ENCODE measurements around the gene DPP8. TPM values are rescaled to one million over a fixed set of nuclear protein-coding genes. Genes with fewer than 3 reads are reported as not detected.
"Not testable (repeated sequence)": the region's sequence is repeated elsewhere in the genome, so short reads cannot be mapped to it uniquely, and the experiment has no call there.

Gene DPP8
- total and polyA plus RNA-seq, 2 donors (not counting 3 experiments of a cell fraction or from before 2014, with no cell fraction given), result 12.1 to 35.3 TPM

DNA sequence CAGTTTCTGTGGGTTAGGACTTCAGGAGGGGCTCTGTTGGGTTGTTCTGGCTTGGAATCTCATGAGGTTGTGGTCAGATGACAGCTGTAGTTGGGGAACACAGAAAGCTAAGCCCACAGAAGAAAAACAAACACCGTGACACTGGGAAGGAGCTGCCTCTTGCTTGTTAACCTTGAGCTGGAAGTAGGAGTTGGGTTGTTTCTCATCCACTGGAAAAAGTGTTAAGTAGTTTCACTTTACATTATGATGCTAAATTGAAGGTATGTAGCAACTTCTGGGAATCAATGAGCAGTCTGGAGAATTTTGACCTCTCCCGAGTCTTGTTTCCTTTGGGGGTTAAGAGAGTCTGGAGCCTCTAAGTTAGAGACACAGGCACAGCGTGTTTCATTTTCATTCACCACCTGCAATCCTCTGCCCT is 33.2 kb upstream of the DPP8 start:
- peaks cover 52% of the 10 kb centered on the region for H3K79me2 ChIP-seq (ENCODE audit: control insufficient read depth, insufficient read depth, low read length)
- POLR2A ChIA-PET, result no interaction called here
- H3K4me3 ChIP-seq (replicated peaks in 1 of 3; ENCODE audit: insufficient read depth in 1 of 3, low read depth in 1 of 3, low read length in 3 of 3), result no peak overlapping the region
- no peak overlapping the region for H3K4me2 ChIP-seq (ENCODE audit: insufficient read depth, low read length)
- no peak for TF ChIP-seq FOS (IDR thresholded peaks at IDR 0.05; ENCODE audit: borderline replicate concordance, insufficient read depth, low read length)
- dilution Hi-C loops (cut with MboI; ENCODE audit: extremely low pct_ligation_motif_present, low sequenced_read_pairs) (no loop called here), intact Hi-C loops (cut with micrococcal nuclease) (no loop called here)
- H3K9ac ChIP-seq (replicated peaks; ENCODE audit: extremely low read depth, insufficient read depth, low read length), result no peak overlapping the region
- peaks cover 4% of the 10 kb centered on the region for H3K9me1 ChIP-seq (replicated peaks; ENCODE audit: control insufficient read depth, extremely low read depth, insufficient read depth, low read length)
- no peaks in the 10 kb centered on the region for H3K27me3 ChIP-seq (ENCODE audit: control insufficient read depth in 2 of 2, insufficient read depth in 2 of 2, low read length in 2 of 2)
- H2AFZ ChIP-seq (ENCODE audit: low read depth, low read length), result no peak overlapping the region
- H3K4me1 ChIP-seq (ENCODE audit: control insufficient read depth, extremely low read depth, insufficient read depth, low read length), result peaks cover 2% of the 10 kb centered on the region
- no peak for FAIRE-seq
- H3K36me3 ChIP-seq (ENCODE audit: control insufficient read depth in 2 of 2, extremely low read depth in 1 of 2, insufficient read depth in 2 of 2, low read length in 2 of 2), result peaks cover 2 to 4% of the 10 kb centered on the region in 2 experiments
- CTCF ChIA-PET, result interaction anchor here (2.4 kb wide), 1 partner anchor 8 kb away, joined by 9 read pairs; no protein-coding TSS in a partner anchor
- BruUV-seq (replicated peaks), result no TSS peak
- H4K20me1 ChIP-seq (replicated peaks; ENCODE audit: control insufficient read depth, extremely low read depth, insufficient read depth, low read length), result no peaks in the 10 kb centered on the region
- DNase-seq (ENCODE audit: low read depth, low spot score), result peak; percentile 40
- no peaks in the 10 kb centered on the region for H3K9me3 ChIP-seq (replicated peaks; ENCODE audit: control insufficient read depth, insufficient read depth, low read length)
- H3K27ac ChIP-seq (ENCODE audit: insufficient read depth, low read depth, low read length), result no peak overlapping the region

DNA sequence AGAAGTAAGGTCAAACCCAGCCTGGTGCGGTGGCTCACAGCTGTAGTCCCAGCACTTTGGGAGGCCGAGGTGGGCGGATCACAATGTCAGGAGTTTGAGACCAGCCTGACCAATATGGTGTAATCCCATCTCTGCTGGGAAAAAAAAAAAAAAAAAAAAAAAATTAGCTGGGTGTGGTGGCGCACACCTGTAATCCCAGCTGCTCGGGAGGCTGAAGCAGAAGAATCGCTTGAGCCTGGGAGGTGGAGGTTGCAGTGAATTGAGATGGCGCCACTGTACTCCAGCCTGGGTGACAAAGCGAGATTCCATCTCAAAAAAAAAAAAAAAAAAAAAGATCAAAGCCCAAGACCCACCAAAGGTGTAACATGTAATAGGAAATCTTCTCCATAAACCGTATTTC is 31.8 kb upstream of the DPP8 start:
- peaks cover 59% of the 10 kb centered on the region for H3K79me2 ChIP-seq (ENCODE audit: control insufficient read depth, insufficient read depth, low read length)
- BruUV-seq (replicated peaks); H3K4me2 ChIP-seq (ENCODE audit: insufficient read depth, low read length); dilution Hi-C loops (cut with MboI; ENCODE audit: extremely low pct_ligation_motif_present, low sequenced_read_pairs); H3K4me1 ChIP-seq (ENCODE audit: control insufficient read depth, extremely low read depth, insufficient read depth, low read length); DNase-seq (ENCODE audit: low read depth, low spot score); H3K27me3 ChIP-seq (ENCODE audit: control insufficient read depth in 2 of 2, insufficient read depth in 2 of 2, low read length in 2 of 2); H3K27ac ChIP-seq (ENCODE audit: insufficient read depth, low read depth, low read length); H2AFZ ChIP-seq (ENCODE audit: low read depth, low read length); H3K9ac ChIP-seq (replicated peaks; ENCODE audit: extremely low read depth, insufficient read depth, low read length); POLR2A ChIA-PET; H3K36me3 ChIP-seq (ENCODE audit: control insufficient read depth in 2 of 2, extremely low read depth in 1 of 2, insufficient read depth in 2 of 2, low read length in 2 of 2); H3K9me1 ChIP-seq (replicated peaks; ENCODE audit: control insufficient read depth, extremely low read depth, insufficient read depth, low read length); H3K4me3 ChIP-seq (replicated peaks in 1 of 3; ENCODE audit: insufficient read depth in 1 of 3, low read depth in 1 of 3, low read length in 3 of 3); H4K20me1 ChIP-seq (replicated peaks; ENCODE audit: control insufficient read depth, extremely low read depth, insufficient read depth, low read length); intact Hi-C loops (cut with micrococcal nuclease); H3K9me3 ChIP-seq (replicated peaks; ENCODE audit: control insufficient read depth, insufficient read depth, low read length): not testable (repeated sequence)
- CTCF ChIA-PET, result interaction anchor here (0.7 to 2.4 kb wide), 4 partner anchors 9 to 21 kb away, joined by 3 to 9 read pairs (median 3); no protein-coding TSS in a partner anchor
- FAIRE-seq, result peak; percentile 4

Measured in endothelial cell of umbilical vein (primary cell).